SKM-1 (cell line): ENCODE data around the gene SHKBP1.
"Not testable (repeated sequence)": the region's sequence is repeated elsewhere in the genome, so short reads cannot be mapped to it uniquely, and the experiment has no call there.

Experiments used
- DNase-seq: peaks from one replicate; lab custom pipeline; 2025; ENCODE audit not compliant: unreplicated experiment; lab: John Stamatoyannopoulos, UW

Gene SHKBP1, protein sequence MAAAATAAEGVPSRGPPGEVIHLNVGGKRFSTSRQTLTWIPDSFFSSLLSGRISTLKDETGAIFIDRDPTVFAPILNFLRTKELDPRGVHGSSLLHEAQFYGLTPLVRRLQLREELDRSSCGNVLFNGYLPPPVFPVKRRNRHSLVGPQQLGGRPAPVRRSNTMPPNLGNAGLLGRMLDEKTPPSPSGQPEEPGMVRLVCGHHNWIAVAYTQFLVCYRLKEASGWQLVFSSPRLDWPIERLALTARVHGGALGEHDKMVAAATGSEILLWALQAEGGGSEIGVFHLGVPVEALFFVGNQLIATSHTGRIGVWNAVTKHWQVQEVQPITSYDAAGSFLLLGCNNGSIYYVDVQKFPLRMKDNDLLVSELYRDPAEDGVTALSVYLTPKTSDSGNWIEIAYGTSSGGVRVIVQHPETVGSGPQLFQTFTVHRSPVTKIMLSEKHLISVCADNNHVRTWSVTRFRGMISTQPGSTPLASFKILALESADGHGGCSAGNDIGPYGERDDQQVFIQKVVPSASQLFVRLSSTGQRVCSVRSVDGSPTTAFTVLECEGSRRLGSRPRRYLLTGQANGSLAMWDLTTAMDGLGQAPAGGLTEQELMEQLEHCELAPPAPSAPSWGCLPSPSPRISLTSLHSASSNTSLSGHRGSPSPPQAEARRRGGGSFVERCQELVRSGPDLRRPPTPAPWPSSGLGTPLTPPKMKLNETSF

DNA sequence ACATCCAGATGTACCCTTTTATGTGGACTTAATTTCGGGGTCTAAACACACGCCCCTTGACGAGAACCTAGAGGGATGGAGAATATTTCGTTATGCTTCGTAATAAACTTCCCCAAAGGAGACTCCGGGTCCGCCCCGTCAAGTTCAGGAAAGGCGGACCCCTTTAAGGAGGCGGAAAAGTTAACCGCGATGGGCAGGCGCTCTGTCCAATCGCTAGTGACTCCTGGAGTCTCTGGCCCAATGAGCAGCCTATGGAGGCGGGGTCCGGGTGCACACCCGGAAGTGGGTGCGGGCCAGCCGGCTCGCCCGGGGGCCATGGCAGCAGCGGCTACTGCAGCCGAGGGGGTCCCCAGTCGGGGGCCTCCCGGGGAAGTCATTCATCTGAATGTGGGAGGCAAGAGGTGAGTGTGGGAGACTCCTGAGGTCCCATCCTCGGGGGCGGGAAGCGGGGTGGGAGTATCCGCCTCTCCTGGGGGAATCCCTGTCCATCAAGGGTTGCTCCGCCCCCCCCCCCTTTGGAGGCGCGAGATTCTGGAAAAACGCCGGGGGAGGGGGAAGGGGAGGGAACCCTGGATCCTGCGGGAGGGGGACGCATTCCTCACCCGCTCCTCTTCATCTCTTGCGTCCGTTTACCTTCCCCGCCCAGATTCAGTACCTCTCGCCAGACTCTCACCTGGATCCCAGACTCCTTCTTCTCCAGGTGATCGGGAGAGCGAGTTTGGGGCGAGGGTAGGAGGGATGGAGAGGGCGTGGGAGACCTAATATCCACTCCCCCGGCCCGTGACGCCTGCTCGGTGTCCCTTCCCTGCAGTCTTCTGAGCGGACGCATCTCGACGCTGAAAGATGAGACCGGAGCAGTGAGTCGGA lies at the start of gene SHKBP1:
Gene SHKBP1, plus strand, starts transcription at position 289 of the 867 bp plus-strand sequence. Its CDS starts 27 bp downstream, at position 316.
- peak; percentile 85 for DNase-seq

DNA sequence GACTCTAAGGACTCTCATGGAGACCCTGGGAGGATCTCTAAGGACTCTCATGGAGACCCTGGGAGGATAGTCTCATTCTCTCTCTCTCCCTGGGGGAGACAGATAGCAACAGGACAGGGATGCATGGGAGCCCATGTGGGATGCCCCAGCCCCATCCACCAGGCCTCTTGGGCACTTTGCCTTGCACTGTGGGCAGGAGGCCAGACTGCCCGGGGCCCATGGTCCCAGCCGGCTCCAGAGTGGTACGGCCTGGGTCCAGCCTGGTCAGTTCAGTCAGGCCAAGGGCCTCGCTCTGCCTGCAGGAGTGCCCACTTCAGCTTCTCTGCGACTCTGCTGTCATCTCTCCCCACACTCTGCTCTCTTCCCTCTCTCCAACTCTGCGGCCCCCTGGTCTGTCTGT lies 48.6 kb upstream of the SHKBP1 start:
- DNase-seq: no peak

DNA sequence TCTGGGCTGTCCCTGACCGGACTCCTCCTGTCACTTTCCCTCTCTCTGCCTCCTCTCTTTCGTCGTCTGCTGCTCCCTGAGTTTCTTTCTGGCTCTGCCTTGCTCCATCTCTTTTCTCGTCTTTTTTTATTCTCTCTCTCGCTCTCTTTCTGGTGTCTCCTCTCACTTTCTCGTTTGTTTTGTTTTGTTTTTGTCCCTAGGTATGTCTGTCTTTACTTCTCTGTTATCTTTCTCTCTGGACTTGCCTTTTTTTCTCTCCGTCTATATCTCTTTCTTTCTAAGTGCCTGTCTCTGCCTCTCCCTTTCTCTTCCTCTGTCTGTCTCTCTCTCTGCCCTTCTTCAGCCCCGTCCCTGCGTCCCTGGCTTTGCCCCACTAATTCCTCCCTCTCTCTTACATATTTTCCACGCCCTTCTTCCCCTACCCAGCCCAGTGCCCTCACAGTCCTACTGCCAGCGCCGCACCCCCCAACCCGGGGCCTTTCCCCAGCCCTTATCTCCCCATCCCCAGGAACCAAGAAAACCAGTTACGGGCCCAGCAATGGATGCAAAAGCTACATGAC lies 48.1 kb upstream of the SHKBP1 start:
- no peak for DNase-seq

DNA sequence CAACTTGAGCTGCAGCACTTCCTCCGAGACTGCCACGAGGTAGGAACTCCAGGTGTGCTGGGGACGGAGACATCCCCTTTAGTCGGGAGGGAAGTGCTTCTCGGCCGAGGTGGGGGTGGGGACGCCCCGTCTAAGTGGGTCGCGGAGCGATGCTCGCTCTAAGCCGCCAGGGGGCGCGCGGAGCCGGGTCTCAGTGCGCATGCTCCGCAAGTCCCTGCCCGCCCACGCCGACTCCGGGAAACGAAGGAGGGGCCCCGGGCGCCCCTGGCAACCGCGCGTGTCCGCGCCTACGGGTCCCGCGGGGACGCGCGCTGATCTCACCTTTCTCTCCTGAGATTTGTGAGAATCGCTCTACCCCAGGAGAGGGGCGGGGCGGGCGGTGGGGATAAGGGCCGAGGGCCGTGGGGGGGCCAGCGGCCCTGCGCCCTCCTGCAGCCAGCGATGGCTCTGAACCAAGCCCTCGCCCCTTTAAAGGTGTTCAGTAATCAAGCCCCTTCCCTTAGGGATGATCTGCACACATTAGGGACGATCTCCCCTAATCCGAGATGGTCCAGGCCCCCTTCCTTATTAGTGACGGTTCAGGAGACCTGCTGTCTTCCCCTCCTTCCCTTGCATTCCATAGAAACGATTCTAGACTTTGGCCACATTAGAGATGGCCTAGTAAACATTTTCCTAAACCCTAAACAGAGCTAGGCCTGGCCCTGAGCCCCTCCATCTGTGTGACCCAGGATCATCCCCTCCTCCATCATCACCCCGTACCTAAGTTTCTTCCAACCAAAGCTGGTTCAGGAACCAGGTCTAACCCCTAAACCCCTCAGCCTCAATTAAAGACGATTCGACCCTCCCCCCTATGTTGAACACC lies 47.3 kb upstream of the SHKBP1 start:
- peak; percentile 59 for DNase-seq

DNA sequence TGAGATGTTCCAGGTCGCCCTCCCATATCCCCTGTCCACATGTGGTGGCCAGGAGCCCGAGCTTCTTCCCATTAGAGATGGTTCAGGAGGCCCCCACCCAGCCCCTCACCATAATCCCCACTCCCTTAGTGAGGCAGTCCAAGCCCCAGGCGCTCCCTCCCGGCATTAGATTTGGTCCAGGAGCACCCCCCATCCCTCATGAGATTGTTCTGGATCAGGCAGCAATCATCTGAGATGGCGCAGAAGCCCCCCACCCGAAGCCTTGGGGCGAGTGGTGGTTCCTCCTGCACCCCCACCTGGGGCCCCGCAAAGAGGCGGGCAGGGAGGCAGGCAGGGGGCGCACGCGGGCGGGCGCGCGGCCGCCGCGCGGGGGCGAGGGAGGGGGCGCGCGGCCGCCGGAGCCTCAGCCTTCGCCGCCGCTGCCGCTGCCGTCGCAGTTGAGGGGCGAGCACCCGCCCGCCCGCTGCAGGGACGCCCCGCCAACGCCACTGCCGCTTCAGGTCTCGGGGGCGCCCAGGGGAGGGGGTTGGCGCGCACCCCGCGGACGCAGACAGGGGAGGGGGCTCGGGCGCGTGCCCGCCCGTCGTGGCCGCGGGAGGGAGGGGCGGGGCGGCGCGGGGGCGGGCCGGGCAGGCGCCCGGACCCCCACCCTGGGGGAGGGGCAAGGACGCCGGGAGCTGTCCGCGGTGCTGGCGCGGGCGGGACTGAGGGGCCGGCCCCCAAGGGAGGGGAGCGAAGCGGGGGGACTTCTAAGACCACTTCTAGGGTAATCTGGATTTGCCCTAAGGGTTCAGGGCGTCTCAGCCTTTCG lies 46.4 kb upstream of the SHKBP1 start:
- no peak for DNase-seq

DNA sequence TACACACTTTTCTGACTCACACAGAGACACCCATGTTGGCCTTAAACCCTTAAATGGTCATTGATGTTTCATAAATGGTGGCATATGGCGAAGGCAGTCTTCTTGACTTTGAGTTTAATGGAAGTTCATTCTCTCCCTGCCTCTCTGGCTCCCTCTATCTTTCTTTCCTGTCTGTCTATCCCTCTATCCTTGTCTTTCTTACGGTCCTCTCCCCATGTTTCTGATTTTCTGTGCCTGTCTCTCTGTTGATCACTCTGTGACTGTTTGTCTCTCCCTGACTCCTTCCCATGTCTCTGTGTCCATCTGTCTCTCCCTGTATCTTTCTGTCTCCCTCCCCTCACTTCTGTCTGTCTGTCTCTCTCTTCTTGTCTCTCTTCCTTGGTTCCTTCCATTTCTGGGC lies 43.2 kb upstream of the SHKBP1 start:
- DNase-seq: no peak

DNA sequence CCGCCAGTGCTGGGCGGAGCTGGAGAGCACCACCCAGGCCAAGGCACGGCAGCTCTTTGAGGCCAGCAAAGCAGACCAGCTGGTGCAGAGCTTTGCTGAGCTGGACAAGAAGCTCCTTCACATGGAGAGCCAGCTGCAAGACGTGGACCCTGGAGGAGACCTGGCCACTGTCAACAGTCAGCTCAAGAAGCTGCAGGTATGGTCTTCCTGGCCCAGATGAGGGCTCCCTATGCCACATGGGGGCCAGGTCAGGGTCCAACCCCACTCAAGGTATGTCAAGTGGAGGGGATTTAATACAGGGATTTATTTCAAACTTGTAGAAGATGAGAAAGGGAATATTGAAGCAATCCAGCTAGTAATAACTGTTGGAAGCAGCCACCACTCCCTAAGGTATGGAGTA lies 42.5 kb upstream of the SHKBP1 start:
- no peak for DNase-seq

DNA sequence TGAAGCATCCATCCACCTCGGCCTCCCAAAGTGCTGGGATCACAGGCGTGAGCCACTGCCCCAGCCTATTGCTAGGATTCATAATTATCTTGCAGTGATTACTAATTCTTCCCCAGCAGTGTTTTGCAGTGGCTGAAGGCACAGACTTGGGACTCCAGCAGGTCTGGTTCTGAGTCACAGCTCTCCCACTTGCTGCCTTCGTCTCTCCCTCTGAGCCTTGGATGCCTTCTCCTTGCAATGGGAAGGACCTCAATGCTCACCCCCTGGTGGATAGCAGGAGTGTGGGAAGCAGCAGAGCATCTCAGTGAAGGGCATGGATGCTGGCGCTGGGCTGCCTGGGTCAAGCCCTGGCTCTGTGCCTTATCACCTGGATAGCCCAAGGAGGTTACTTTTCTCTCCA lies 37.6 kb upstream of the SHKBP1 start:
- no peak for DNase-seq

DNA sequence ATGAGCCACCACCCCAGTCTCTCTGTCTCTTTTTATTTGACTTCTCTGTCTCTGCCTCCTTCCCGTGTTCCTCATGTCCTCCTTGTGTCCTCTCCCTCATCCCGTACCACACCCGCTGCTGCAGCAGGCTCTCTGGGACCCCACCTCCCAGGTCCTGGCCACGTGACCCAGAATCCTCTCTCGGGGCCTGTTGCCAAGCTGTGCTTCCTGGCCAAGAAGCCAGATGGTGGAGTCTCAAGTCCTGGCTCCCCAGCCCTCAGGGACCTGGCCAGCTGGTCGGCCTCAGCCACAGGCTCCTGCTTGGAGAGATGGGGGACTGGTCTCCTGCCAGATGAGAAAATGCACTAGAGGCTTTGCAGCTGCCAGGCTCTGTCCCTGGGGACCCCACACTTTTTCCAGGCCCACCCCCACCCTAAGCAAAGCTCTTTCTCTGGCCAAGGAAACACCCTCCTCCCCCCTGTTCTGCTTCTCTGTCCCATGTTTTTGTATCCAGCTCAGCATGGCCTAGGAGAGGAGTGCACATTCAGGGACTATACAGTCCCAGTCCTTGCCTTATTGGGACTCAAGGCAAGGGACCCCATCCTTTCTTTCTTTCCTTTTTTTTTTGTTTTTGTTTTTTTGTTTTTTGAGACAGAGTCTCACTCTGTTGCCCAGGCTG lies 34.3 kb upstream of the SHKBP1 start:
- no peak for DNase-seq

DNA sequence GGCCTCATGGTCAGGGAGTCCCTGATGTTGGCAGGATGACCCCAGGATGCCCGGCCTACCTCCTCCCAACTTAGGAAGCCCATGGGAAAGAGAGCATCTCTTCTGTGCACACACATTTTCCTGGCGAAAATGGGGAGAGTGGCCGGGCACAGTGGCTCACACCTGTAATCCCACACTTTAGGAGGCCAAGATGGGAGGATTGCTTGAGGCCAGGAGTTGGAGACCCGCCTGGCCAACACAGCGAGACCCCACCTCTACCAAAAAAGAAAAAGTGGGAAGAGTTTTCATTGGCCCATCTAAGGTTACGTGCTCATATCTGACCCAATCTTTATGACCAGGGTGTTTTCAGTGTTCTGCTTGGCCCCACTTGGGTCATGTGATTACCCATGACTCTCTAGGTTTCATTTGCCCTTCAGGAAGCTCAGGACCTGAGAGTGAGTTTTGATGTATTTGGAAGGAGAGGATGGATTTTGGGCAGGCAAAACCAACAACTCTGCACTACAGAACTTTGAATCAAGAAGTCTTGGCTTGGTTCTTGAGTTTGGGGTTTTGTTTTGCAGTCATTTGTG lies 33.6 kb upstream of the SHKBP1 start:
- DNase-seq: no peak

DNA sequence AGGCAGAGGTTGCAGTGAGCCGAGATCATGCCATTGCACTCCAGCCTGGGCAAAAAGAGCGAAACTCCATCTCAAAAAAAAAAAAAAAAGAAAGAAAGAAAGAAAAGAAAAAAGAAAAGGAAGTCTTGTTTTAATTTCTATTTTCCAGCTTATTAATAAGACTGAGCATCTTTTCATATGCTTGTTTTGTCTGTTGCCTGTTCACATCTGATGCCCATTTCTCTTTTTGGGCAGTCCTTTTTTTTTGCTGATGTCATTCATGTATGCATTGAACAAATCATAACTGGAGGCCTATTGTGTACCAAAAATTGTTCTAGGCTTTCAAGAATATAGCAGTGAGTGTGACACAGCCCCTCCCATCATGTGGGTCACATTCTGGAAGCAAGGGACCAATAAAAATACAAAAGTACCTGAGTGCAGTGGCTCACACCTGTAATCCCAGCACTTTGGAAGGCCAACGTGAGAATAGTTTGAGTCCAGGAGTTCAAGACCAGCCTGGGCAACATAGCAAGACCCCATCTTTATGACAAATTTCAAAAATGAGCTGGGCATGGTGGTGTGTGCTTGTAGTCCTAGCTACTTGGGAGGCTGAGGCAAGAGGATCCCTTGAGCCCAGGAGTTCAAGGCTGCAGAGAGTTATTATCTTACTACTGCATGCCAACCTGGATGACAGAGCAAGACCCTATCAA lies 30.4 kb upstream of the SHKBP1 start:
- DNase-seq: not testable (repeated sequence)

DNA sequence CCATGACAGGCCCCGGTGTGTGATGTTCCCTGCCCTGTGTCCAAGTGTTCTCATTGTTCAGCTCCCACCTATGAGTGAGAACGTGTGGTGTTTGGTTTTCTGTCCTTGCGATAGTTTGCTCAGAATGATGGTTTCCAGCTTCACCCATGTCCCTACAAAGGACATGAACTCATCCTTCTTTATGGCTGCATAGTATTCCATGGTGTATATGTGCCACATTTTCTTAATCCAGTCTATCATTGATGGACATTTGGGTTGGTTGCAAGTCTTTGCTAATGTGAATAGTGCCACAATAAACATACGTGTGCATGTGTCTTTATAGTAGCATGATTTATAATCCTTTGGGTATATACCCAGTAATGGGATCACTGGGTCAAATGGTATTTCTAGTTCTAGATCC lies 29.5 kb upstream of the SHKBP1 start:
- not testable (repeated sequence) for DNase-seq

DNA sequence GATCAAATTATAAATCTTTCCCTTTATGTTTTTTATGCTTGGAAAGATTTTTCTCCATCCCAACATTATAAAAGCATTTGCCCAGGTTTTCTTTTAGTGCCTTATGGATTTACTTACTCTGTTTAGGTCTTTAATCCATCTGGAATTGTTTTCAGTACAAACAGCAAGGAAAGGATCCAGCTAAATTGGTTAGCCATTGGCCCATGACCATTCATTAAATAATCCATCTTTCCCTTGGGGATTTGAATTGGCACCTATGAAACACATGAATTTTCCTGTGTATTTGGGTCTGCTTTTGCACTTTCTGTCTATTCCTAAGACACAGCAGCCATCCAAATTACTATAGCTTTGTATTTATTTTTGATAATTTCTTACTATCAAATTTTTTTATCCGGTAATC lies 28.8 kb upstream of the SHKBP1 start:
- DNase-seq: no peak

DNA sequence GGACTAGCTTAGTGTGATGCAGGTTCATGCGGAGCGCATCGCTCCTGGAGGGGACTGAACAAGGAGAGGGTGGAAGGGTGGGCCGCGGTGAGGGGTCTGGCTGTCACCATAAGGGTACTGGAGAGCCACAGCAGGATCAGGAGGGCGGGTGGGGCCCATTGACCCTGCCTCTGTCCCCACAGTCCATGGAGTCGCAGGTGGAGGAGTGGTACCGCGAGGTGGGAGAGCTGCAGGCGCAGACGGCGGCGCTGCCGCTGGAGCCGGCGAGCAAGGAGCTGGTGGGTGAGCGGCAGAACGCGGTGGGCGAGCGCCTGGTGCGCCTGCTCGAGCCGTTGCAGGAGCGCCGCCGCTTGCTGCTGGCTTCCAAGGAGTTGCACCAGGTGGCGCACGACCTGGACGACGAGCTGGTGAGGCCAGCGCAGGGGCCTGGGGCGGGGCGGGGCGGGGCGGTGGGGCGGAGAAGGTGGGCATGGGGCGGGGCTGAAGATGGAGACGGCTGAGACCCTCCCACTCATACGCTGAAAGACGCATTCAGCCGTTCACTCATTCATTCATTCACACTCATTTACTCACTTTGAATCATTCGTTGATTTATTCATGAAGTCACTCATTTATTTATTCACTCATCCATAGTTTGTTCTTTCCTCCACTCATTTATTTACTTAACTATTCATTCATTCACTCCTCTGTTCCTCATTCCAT lies 27.5 kb upstream of the SHKBP1 start:
- no peak for DNase-seq

DNA sequence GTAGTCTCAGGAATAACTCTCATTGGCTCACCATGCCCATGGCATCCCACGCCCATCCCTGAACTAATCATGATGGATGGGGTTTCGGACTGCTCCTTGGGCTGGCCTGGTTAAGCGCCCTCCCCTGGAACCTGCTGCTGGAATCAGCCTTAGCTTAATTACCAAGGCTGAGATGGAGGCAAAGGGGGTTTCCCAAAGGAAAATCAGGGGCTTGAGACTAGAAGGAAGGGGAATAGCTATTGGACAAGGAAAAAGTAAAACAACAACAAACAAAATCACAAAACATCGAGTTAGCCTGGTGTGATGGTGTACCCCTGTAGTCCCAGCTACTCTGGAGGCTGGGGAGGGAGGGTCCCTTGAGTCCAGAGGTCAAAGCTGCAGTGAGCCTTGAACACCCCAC lies 25.7 kb upstream of the SHKBP1 start:
- no peak for DNase-seq

DNA sequence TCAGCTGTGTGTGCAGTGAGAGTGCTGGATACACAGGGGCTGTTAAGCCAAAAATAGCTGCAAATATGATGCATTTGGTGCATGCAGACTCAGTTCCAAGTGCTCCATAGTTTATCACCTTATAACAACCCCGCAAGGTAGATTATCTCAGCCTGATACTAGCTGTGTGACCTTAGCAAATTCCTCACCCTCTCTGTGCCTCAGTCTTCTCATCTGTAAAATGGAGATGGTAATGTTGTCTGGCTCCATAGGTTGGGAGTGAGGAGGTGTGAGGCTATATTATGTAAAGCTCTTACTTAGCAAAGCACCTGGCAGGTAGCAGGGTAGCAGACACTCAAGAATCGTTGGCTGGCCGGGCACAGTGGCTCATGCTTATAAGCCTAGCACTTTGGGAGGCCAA lies 23.8 kb upstream of the SHKBP1 start:
- DNase-seq: no peak
